H1 (cell line): Measurements from ENCODE around the gene SEMA3C. TPM values are rescaled to one million over a fixed set of nuclear protein-coding genes. Genes with fewer than 3 reads are reported as not detected.

Experiments used
- CTCF ChIA-PET: fragments of 300-600 bp; sonication (Branson Sonifier 250); formaldehyde crosslinking; loops from one replicate; lab custom pipeline; 2021; ENCODE audit not compliant: partially characterized antibody; lab: Charles Lee
- POLR2A ChIA-PET: fragments of 300-600 bp; sonication (Branson Sonifier 250); formaldehyde crosslinking; loops from one replicate; lab custom pipeline; 2021; ENCODE audit warnings: inconsistent platforms; ENCODE audit not compliant: partially characterized antibody; lab: Charles Lee
- DNase-seq, 2 experiments: peaks; one replicate each; pipeline versions ENCODE4 v3.0.0 to v3.0.0-alpha.2; 2010 to 2022; ENCODE audit warnings: low spot score in 2 of 2, low read depth in 1 of 2, mixed read lengths in 1 of 2
- FAIRE-seq: peaks from 2 replicates; lab custom pipeline; 2011; peaks lifted over from hg19 to GRCh38; lab: Jason Lieb, UNC
- H2AFZ ChIP-seq: 2 replicates; pipeline ENCODE4 v1.8.1; 2012; ENCODE audit warnings: low read length, inconsistent platforms
- H2AK5ac ChIP-seq: 2 replicates; pipeline ENCODE4 v1.6.1; 2013; ENCODE audit warnings: low read depth, low read length
- H2BK120ac ChIP-seq: replicated peaks from 2 replicates; pipeline ENCODE3; 2013; ENCODE audit warnings: low read depth, low read length, inconsistent platforms
- H2BK12ac ChIP-seq: 2 replicates; pipeline ENCODE4 v1.6.1; 2013; ENCODE audit warnings: low read depth, low read length
- H2BK15ac ChIP-seq: 2 replicates; pipeline ENCODE4 v1.6.1; 2013; ENCODE audit warnings: low read length
- H2BK20ac ChIP-seq: 2 replicates; pipeline ENCODE4 v1.6.1; 2013; ENCODE audit warnings: low read length
- H2BK5ac ChIP-seq: 2 replicates; pipeline ENCODE4 v1.6.1; 2013; ENCODE audit warnings: low read depth, low read length
- H3K14ac ChIP-seq: 2 replicates; pipeline ENCODE4 v1.6.1; 2013; ENCODE audit warnings: inconsistent platforms; ENCODE audit not compliant: insufficient read length
- H3K18ac ChIP-seq: 2 replicates; pipeline ENCODE4 v1.6.1; 2013; ENCODE audit warnings: low read length; ENCODE audit errors: extremely low read depth
- H3K23ac ChIP-seq: 2 replicates; pipeline ENCODE4 v1.6.1; 2013; ENCODE audit warnings: inconsistent platforms; ENCODE audit not compliant: insufficient read length
- H3K23me2 ChIP-seq: 2 replicates; pipeline ENCODE4 v1.6.1; 2013; ENCODE audit warnings: low read depth, low read length
- H3K27ac ChIP-seq: 2 replicates; pipeline ENCODE4 v1.6.1; 2011; ENCODE audit warnings: low read depth, low read length, inconsistent platforms
- H3K27me3 ChIP-seq, 4 experiments: replicated peaks in 1 of 4; 1 replicate in 1 of 4; 2 replicates in 3 of 4; pipeline versions ENCODE4 v1.6.1 to v1.8.1; 2011 to 2013; ENCODE audit warnings: low read length in 3 of 4, mild to moderate bottlenecking in 3 of 4, inconsistent platforms in 2 of 4, mixed read lengths in 2 of 4, moderate library complexity in 1 of 4; ENCODE audit not compliant: control insufficient read depth in 3 of 4, insufficient read depth in 3 of 4; ENCODE audit errors: extremely low read depth in 1 of 4
- H3K36me3 ChIP-seq, 4 experiments: 2 replicates each; pipeline versions ENCODE4 v1.6.1 to v1.8.1; 2011 to 2013; ENCODE audit warnings: mild to moderate bottlenecking in 4 of 4, low read length in 3 of 4, moderate library complexity in 2 of 4, control low read depth in 1 of 4, inconsistent platforms in 1 of 4; ENCODE audit not compliant: insufficient read depth in 4 of 4, control insufficient read depth in 2 of 4
- H3K4ac ChIP-seq: replicated peaks from 2 replicates; pipeline ENCODE3; 2013; ENCODE audit warnings: low read length, low read depth, mixed read lengths, inconsistent platforms; ENCODE audit not compliant: insufficient read length
- H3K4me1 ChIP-seq, 4 experiments: replicated peaks in 1 of 4; 1 replicate in 1 of 4; 2 replicates in 3 of 4; pipeline versions ENCODE4 v1.6.1 to v1.8.1; 2011 to 2013; ENCODE audit warnings: low read length in 3 of 4, inconsistent platforms in 2 of 4, mixed read lengths in 1 of 4; ENCODE audit not compliant: insufficient read depth in 4 of 4, control insufficient read depth in 3 of 4
- H3K4me2 ChIP-seq, 2 experiments: 2 replicates each; pipeline versions ENCODE4 v1.6.1 to v1.8.1; 2011 to 2013; ENCODE audit warnings: low read depth in 2 of 2, low read length in 2 of 2, control low read depth in 1 of 2, inconsistent platforms in 1 of 2, mild to moderate bottlenecking in 1 of 2; ENCODE audit not compliant: insufficient read depth in 1 of 2
- H3K4me3 ChIP-seq, 4 experiments: fragments of 200-600, 300-600 bp in 1 of 4; sonication (generic), shearing (Covaris generic), sonication (Bioruptor Twin) in 1 of 4; 2 replicates each; pipeline versions ENCODE4 v1.5.1 to v1.8.1; 2011 to 2016; ENCODE audit warnings: low read length in 4 of 4, low read depth in 3 of 4, control low read depth in 2 of 4, inconsistent platforms in 2 of 4, mild to moderate bottlenecking in 2 of 4, mixed read lengths in 1 of 4, moderate library complexity in 1 of 4; ENCODE audit not compliant: insufficient read depth in 2 of 4; ENCODE audit errors: extremely low read depth in 1 of 4
- H3K56ac ChIP-seq: replicated peaks from 2 replicates; pipeline ENCODE3; 2013; ENCODE audit warnings: low read depth, mild to moderate bottlenecking, mixed read lengths, low read length, inconsistent platforms; ENCODE audit not compliant: insufficient read length
- H3K79me1 ChIP-seq: 2 replicates; pipeline ENCODE4 v1.6.1; 2013; ENCODE audit warnings: low read depth, low read length, control low read depth
- H3K79me2 ChIP-seq, 2 experiments: 2 replicates each; pipeline versions ENCODE4 v1.6.1 to v1.8.1; 2012 to 2013; ENCODE audit warnings: low read length in 2 of 2, mild to moderate bottlenecking in 2 of 2, inconsistent platforms in 1 of 2; ENCODE audit not compliant: insufficient read depth in 2 of 2, control insufficient read depth in 1 of 2
- H3K9ac ChIP-seq, 4 experiments: replicated peaks in 1 of 4; 1 replicate in 1 of 4; 2 replicates in 3 of 4; pipeline versions ENCODE4 v1.6.1 to v1.8.1; 2011 to 2013; ENCODE audit warnings: low read depth in 3 of 4, low read length in 3 of 4, control low read depth in 2 of 4, mild to moderate bottlenecking in 2 of 4, moderate library complexity in 2 of 4, inconsistent platforms in 1 of 4; ENCODE audit errors: extremely low read depth in 1 of 4
- H3K9me3 ChIP-seq, 2 experiments: 2 replicates each; pipeline versions ENCODE4 v1.6.1 to v1.8.1; 2012 to 2013; ENCODE audit warnings: mild to moderate bottlenecking in 2 of 2, moderate library complexity in 2 of 2, control low read depth in 1 of 2, inconsistent platforms in 1 of 2, low read depth in 1 of 2, low read length in 1 of 2, mixed read lengths in 1 of 2; ENCODE audit not compliant: insufficient read depth in 2 of 2
- H4K20me1 ChIP-seq, 2 experiments: replicated peaks in 1 of 2; 2 replicates each; pipeline versions ENCODE3 to v1.8.1; 2011 to 2013; ENCODE audit warnings: inconsistent platforms in 2 of 2, low read length in 2 of 2, mild to moderate bottlenecking in 1 of 2; ENCODE audit not compliant: insufficient read depth in 2 of 2, control insufficient read depth in 1 of 2
- H4K5ac ChIP-seq: 2 replicates; pipeline ENCODE4 v1.6.1; 2013; ENCODE audit warnings: low read length, low read depth, mixed read lengths, inconsistent platforms; ENCODE audit not compliant: insufficient read length
- H4K8ac ChIP-seq: 2 replicates; pipeline ENCODE4 v1.8.0; 2013; ENCODE audit warnings: mild to moderate bottlenecking, moderate library complexity, low read length, inconsistent platforms; ENCODE audit not compliant: insufficient read depth; ENCODE audit errors: extremely low read depth
- H4K91ac ChIP-seq: replicated peaks from 2 replicates; pipeline ENCODE3; 2013; ENCODE audit warnings: low read length, mixed read lengths, inconsistent platforms; ENCODE audit not compliant: insufficient read length
- BCL11A ChIP-seq, 2 experiments: IDR thresholded peaks; one replicate each; pipeline ENCODE4 v1.6.1; 2011; ENCODE audit warnings: low read depth in 2 of 2, low read length in 2 of 2, mild to moderate bottlenecking in 2 of 2
- CBX8 ChIP-seq: fragments of 300-800, 300-1000 bp; sonication (generic); IDR thresholded peaks from 2 replicates; pipeline ENCODE4 v1.7.1; 2016; ENCODE audit warnings: low read depth, low read length, borderline replicate concordance
- EP300 ChIP-seq, 2 experiments: IDR thresholded peaks; 1 replicate in 1 of 2; 2 replicates in 1 of 2; pipeline ENCODE4 v1.6.1; 2011 to 2012; ENCODE audit warnings: low read depth in 2 of 2, low read length in 2 of 2, mild to moderate bottlenecking in 2 of 2, borderline replicate concordance in 1 of 2, inconsistent platforms in 1 of 2, moderate library complexity in 1 of 2
- EZH2 ChIP-seq: fragments of 200-600 bp; sonication (generic); IDR thresholded peaks from 2 replicates; pipeline ENCODE4 v1.7.1; 2012; ENCODE audit warnings: low read depth, mild to moderate bottlenecking, moderate library complexity, low read length, inconsistent platforms; ENCODE audit not compliant: severe bottlenecking
- HDAC6 ChIP-seq: IDR thresholded peaks from one replicate; pipeline ENCODE4 v1.7.1; 2012; ENCODE audit warnings: low read depth, mild to moderate bottlenecking, inconsistent platforms, low read length, moderate library complexity
- JUND ChIP-seq: IDR thresholded peaks from 2 replicates; pipeline ENCODE4 v1.6.1; 2011; ENCODE audit warnings: mild to moderate bottlenecking, improper control_type of control experiment, low read length
- POLR2A ChIP-seq, 2 experiments: IDR thresholded peaks; 1 replicate in 1 of 2; 2 replicates in 1 of 2; pipeline ENCODE4 v1.6.1; 2011; ENCODE audit warnings: low read depth in 2 of 2, low read length in 2 of 2, mild to moderate bottlenecking in 2 of 2; ENCODE audit errors: control extremely low read depth in 1 of 2
- POLR2AphosphoS5 ChIP-seq: IDR thresholded peaks from 2 replicates; pipeline ENCODE4 v1.6.1; 2011; ENCODE audit warnings: low read depth, low read length
- RFX5 ChIP-seq: IDR thresholded peaks from 2 replicates; pipeline ENCODE4 v1.6.1; 2011; ENCODE audit warnings: low read depth, low read length, improper control_type of control experiment, borderline replicate concordance
- SAP30 ChIP-seq: fragments of 300-600 bp; sonication (generic); IDR thresholded peaks from 2 replicates; pipeline ENCODE4 v1.7.1; 2012; ENCODE audit warnings: low read length, moderate library complexity, mild to moderate bottlenecking, inconsistent platforms; ENCODE audit not compliant: insufficient read depth, insufficient replicate concordance
- SIN3A ChIP-seq, 2 experiments: IDR thresholded peaks in 1 of 2; conservative IDR thresholded peaks in 1 of 2; 2 replicates each; pipeline ENCODE4 v1.6.1; 2011 to 2012; ENCODE audit warnings: low read length in 2 of 2, improper control_type of control experiment in 1 of 2, low read depth in 1 of 2, mild to moderate bottlenecking in 1 of 2
- SRF ChIP-seq: IDR thresholded peaks from 2 replicates; pipeline ENCODE4 v1.6.1; 2011; ENCODE audit warnings: mild to moderate bottlenecking, low read depth, low read length, moderate library complexity
- TAF7 ChIP-seq: optimal IDR thresholded peaks from 2 replicates; pipeline ENCODE3; 2011; ENCODE audit warnings: low read depth, mild to moderate bottlenecking, inconsistent platforms, low read length, moderate library complexity, borderline replicate concordance
- TEAD4 ChIP-seq: IDR thresholded peaks from 2 replicates; pipeline ENCODE4 v1.6.1; 2012; ENCODE audit warnings: low read depth, low read length, inconsistent platforms, mixed read lengths
- YY1 ChIP-seq: IDR thresholded peaks from 2 replicates; pipeline ENCODE4 v1.6.1; 2011; ENCODE audit warnings: low read depth, mild to moderate bottlenecking, low read length
- WGBS, 2 experiments: shearing (Covaris generic) in 1 of 2; methylation state at CpG; one replicate each; pipeline versions ENCODE4 v1.1.6 to v1.1.7; 2013 to 2015; ENCODE audit warnings: low lambda C conversion rate in 2 of 2, mixed read lengths in 2 of 2, inconsistent platforms in 1 of 2, low coverage in 1 of 2, missing lambda C conversion rate in 1 of 2; ENCODE audit not compliant: insufficient replicate concordance in 2 of 2, insufficient coverage in 1 of 2, insufficient read length in 1 of 2; ENCODE audit errors: extremely low coverage in 1 of 2, missing lambda C conversion rate in 1 of 2; 5-methylcytosine and 5-hydroxymethylcytosine counted together
- polyA plus RNA-seq, 7 experiments: library from polyadenylated mRNA; depleted of rRNA in 3 of 7; stranded (reverse) in 5 of 7; unstranded in 2 of 7; fragments of >200 nt in 5 of 7; fragments of 200-250 nt in 2 of 7; gene quantifications; 1 replicate in 5 of 7; 2 replicates in 1 of 7; 4 replicates in 1 of 7; pipeline versions ENCODE4 v1.2.1 to v1.2.3, GENCODE V29; 2011 to 2013; ENCODE audit warnings: missing spikeins in 2 of 7, mixed read lengths in 2 of 7
- total RNA-seq: library from RNA; stranded (reverse); fragmentation: NEBNext Ultra II Directional; extraction: Animal tissue kit (Norgen Biotek cat#: 25700); gene quantifications from 2 replicates; pipeline ENCODE4 v1.2.1, GENCODE V29; 2021

Gene SEMA3C
- total and polyA plus RNA-seq, 2 of the 8 experiments (the other 6 are each of a cell fraction or from before 2014, with no cell fraction given): 0.15 to 1.4 TPM

GRCh38 chr7:80868566-80868965 lies 50.3 kb downstream of the SEMA3C start:
- DNase-seq (no peak), FAIRE-seq (no peak)
- WGBS, 2 experiments: 96% methylated on average over 1 of the region's 1 CpG; no CpG with 5 or more reads in 1 of the 2 experiments
- H3K79me2 ChIP-seq: no peaks in the 10 kb centered on the region
- no peak overlapping the region for H3K23ac ChIP-seq
- H4K91ac ChIP-seq: no peak overlapping the region
- H4K5ac ChIP-seq: no peak overlapping the region
- no peak overlapping the region for H2BK120ac ChIP-seq
- no peak overlapping the region for H3K18ac ChIP-seq
- H3K9ac ChIP-seq: no peak overlapping the region
- peaks cover 0 to 1% of the 10 kb centered on the region in 2 experiments for H4K20me1 ChIP-seq
- ChIA-PET CTCF (no interaction called here), POLR2A (no interaction called here)
- no peaks in the 10 kb centered on the region for H3K4me1 ChIP-seq
- H3K27ac ChIP-seq: no peak overlapping the region
- H3K36me3 ChIP-seq: no peaks in the 10 kb centered on the region
- no peaks in the 10 kb centered on the region for H3K27me3 ChIP-seq
- H3K23me2 ChIP-seq: no peaks in the 10 kb centered on the region
- no peak overlapping the region for H2BK5ac ChIP-seq
- no peak overlapping the region for H3K14ac ChIP-seq
- H3K9me3 ChIP-seq: no peaks in the 10 kb centered on the region
- no peak overlapping the region for H3K4me3 ChIP-seq
- H3K4ac ChIP-seq: no peak overlapping the region
- H2BK15ac ChIP-seq: no peak overlapping the region
- no peak overlapping the region for H3K56ac ChIP-seq
- H4K8ac ChIP-seq: no peak overlapping the region
- no peak overlapping the region for H3K4me2 ChIP-seq
- no peak overlapping the region for H2AFZ ChIP-seq
- H3K79me1 ChIP-seq: no peaks in the 10 kb centered on the region
- H2BK20ac ChIP-seq: no peak overlapping the region
- H2BK12ac ChIP-seq: no peak overlapping the region
- no peak overlapping the region for H2AK5ac ChIP-seq
- TF ChIP-seq POLR2AphosphoS5 (no peak), POLR2A (IDR thresholded peaks at IDR 0.05; ENCODE audit: control extremely low read depth in 1 of 2, low read depth in 2 of 2, low read length in 2 of 2) (no peak), TAF7 (no peak), SIN3A (conservative IDR thresholded peaks at IDR 0.05 in 1 of 2, IDR thresholded peaks at IDR 0.05 in 1 of 2; ENCODE audit: low read depth in 1 of 2, low read length in 2 of 2) (no peak), RFX5 (no peak), EZH2 (no peak), HDAC6 (no peak), BCL11A (IDR thresholded peaks at IDR 0.05; ENCODE audit: low read depth in 2 of 2, low read length in 2 of 2) (no peak), SRF (no peak), YY1 (no peak), JUND (no peak), EP300 (IDR thresholded peaks at IDR 0.05; ENCODE audit: borderline replicate concordance in 1 of 2, low read depth in 2 of 2, low read length in 2 of 2) (no peak), TEAD4 (no peak), CBX8 (no peak), SAP30 (no peak)
